ENCODE results near the gene TACR2. TPM values are rescaled to one million over a fixed set of nuclear protein-coding genes. Genes with fewer than 3 reads are reported as not detected.

The TACR2 gene
- total RNA-seq, 1 experiment from 2014 or later = 0.21 TPM

- no peaks in the 10 kb centered on the region for H3K27me3 ChIP-seq (ENCODE audit: control insufficient read depth, insufficient read depth, low read length)
- no TSS peak for BruUV-seq (replicated peaks)
- ATAC-seq (0 out of 2 replicates have a peak, but pooled peaks have one; percentile 13), DNase-seq (ENCODE audit: low read depth, low spot score) (no peak)
- no peak for TF ChIP-seq CTCF (IDR thresholded peaks at IDR 0.05)
- no peak for TF ChIP-seq TCF7L2 (IDR thresholded peaks at IDR 0.05; ENCODE audit: low read depth, low read length)
- no peak for TF ChIP-seq POLR2AphosphoS5 (IDR thresholded peaks at IDR 0.05; ENCODE audit: low read depth, low read length)
- no peak for TF ChIP-seq REST (IDR thresholded peaks at IDR 0.05; ENCODE audit: insufficient read depth in 1 of 2, low read depth in 2 of 2, low read length in 1 of 2)
- no peak for TF ChIP-seq SIN3A (IDR thresholded peaks at IDR 0.05; ENCODE audit: borderline replicate concordance, insufficient read depth, low read depth, low read length)
- intact Hi-C loops (cut with micrococcal nuclease; ENCODE audit: unreplicated experiment) (loop anchor here (5.0 kb wide), 1 partner anchor 230 kb away; no protein-coding TSS in a partner anchor), in situ Hi-C loops (cut with HindIII; ENCODE audit: low pct_unique_long_range_greater_than_20kb, low sequenced_read_pairs) (no loop called here)
- H3K27ac ChIP-seq (ENCODE audit: low read length) = no peak overlapping the region
- ChIA-PET CTCF (interaction anchor here (0.7 to 2.8 kb wide), 4 partner anchors 102 to 230 kb away, joined by 4 to 18 read pairs (median 6); no protein-coding TSS in a partner anchor), POLR2A (no interaction called here)
- H3K4me3 ChIP-seq (ENCODE audit: low read depth in 2 of 2, low read length in 2 of 2) = no peak overlapping the region
- H3K36me3 ChIP-seq (ENCODE audit: control insufficient read depth, insufficient read depth, low read length) = no peaks in the 10 kb centered on the region
- H3K4me1 ChIP-seq (ENCODE audit: control insufficient read depth, insufficient read depth, low read length) = peaks cover 17% of the 10 kb centered on the region; the same call in 1 of the 2 replicates
- H3K9me3 ChIP-seq (ENCODE audit: control insufficient read depth, insufficient read depth, low read depth, low read length) = no peaks in the 10 kb centered on the region
Measured at GRCh38 chr10:69406816-69407580, 9.7 kb downstream of the TACR2 start.

GRCh38 chr10:69406302-69406811, 10.4 kb downstream of the TACR2 start:
- intact Hi-C loops (cut with micrococcal nuclease; ENCODE audit: unreplicated experiment) (loop anchor here (5.0 kb wide), 1 partner anchor 231 kb away; no protein-coding TSS in a partner anchor), in situ Hi-C loops (cut with HindIII; ENCODE audit: low pct_unique_long_range_greater_than_20kb, low sequenced_read_pairs) (no loop called here)
- TF ChIP-seq REST (IDR thresholded peaks at IDR 0.05; ENCODE audit: insufficient read depth in 1 of 2, low read depth in 2 of 2, low read length in 1 of 2) = no peak
- TF ChIP-seq CTCF (IDR thresholded peaks at IDR 0.05) = no peak
- no peak for TF ChIP-seq SIN3A (IDR thresholded peaks at IDR 0.05; ENCODE audit: borderline replicate concordance, insufficient read depth, low read depth, low read length)
- no peak for TF ChIP-seq TCF7L2 (IDR thresholded peaks at IDR 0.05; ENCODE audit: low read depth, low read length)
- no peak for TF ChIP-seq POLR2AphosphoS5 (IDR thresholded peaks at IDR 0.05; ENCODE audit: low read depth, low read length)
- H3K4me1 ChIP-seq (ENCODE audit: control insufficient read depth, insufficient read depth, low read length) = peaks cover 17% of the 10 kb centered on the region; the same call in 1 of the 2 replicates
- no peaks in the 10 kb centered on the region for H3K36me3 ChIP-seq (ENCODE audit: control insufficient read depth, insufficient read depth, low read length)
- H3K27me3 ChIP-seq (ENCODE audit: control insufficient read depth, insufficient read depth, low read length) = no peaks in the 10 kb centered on the region
- CTCF ChIA-PET = interaction anchor here (0.7 to 2.8 kb wide), 2 partner anchors 103 to 230 kb away, joined by 4 to 18 read pairs; no protein-coding TSS in a partner anchor
- no TSS peak for BruUV-seq (replicated peaks)
- POLR2A ChIA-PET = no interaction called here
- no peaks in the 10 kb centered on the region for H3K9me3 ChIP-seq (ENCODE audit: control insufficient read depth, insufficient read depth, low read depth, low read length)
- no peak overlapping the region for H3K4me3 ChIP-seq (ENCODE audit: low read depth in 2 of 2, low read length in 2 of 2)
- H3K27ac ChIP-seq (ENCODE audit: low read length) = no peak overlapping the region
- no peak for DNase-seq (ENCODE audit: low read depth, low spot score)
- ATAC-seq = no peak

All from Panc1 (cell line).